WTC11 (cell line): Measurements from ENCODE around the gene ZMIZ1. TPM values are rescaled to one million over a fixed set of nuclear protein-coding genes. Genes with fewer than 3 reads are reported as not detected.

ENCODE experiments used
- ATAC-seq: fragments of 200-7000 bp; cut with Tn5 transposase; 2 replicates; pipeline ENCODE4 v1.10.0; 2021; ENCODE audit warnings: mild to moderate bottlenecking, moderate library complexity
- CTCF ChIA-PET: fragments of 300-600 bp; sonication (Branson Sonifier 250); formaldehyde crosslinking; loops from one replicate; lab custom pipeline; 2021; ENCODE audit warnings: antibody characterized with exemption; lab: Charles Lee
- POLR2A ChIA-PET: fragments of 350-600 bp; sonication (Branson Sonifier 250); formaldehyde crosslinking; loops from one replicate; lab custom pipeline; 2021; ENCODE audit warnings: antibody characterized with exemption; lab: Charles Lee
- DNase-seq: peaks from one replicate; pipeline ENCODE4 v3.0.0; 2021; ENCODE audit warnings: low spot score
- H3K27ac Mint-ChIP-seq: 2 replicates; pipeline ENCODE4 v1.8.0; 2021; ENCODE audit warnings: mixed read lengths
- H3K27me3 Mint-ChIP-seq: 2 replicates; pipeline ENCODE4 v1.8.0; 2021; ENCODE audit warnings: low read depth, mild to moderate bottlenecking, moderate library complexity, mixed read lengths
- H3K36me3 Mint-ChIP-seq: 2 replicates; pipeline ENCODE4 v1.8.0; 2021; ENCODE audit warnings: mixed read lengths
- H3K4me1 Mint-ChIP-seq: 2 replicates; pipeline ENCODE4 v1.8.0; 2022; ENCODE audit warnings: mixed read lengths
- H3K4me3 Mint-ChIP-seq: 2 replicates; pipeline ENCODE4 v1.8.0; 2021; ENCODE audit warnings: mild to moderate bottlenecking, moderate library complexity, mixed read lengths
- H3K9me3 Mint-ChIP-seq: 2 replicates; pipeline ENCODE4 v1.8.0; 2021; ENCODE audit warnings: mixed read lengths
- MYBL2 ChIP-seq: sonication (generic); formaldehyde crosslinking; IDR thresholded peaks from 2 replicates; pipeline ENCODE4 v1.8.1; 2023; ENCODE audit warnings: mild to moderate bottlenecking, moderate library complexity, missing genetic modification reagents
- NFYB ChIP-seq: sonication (generic); formaldehyde crosslinking; conservative IDR thresholded peaks from 2 replicates; pipeline ENCODE4 v1.8.0; 2022; ENCODE audit warnings: low read depth, missing genetic modification reagents
- ZBTB21 ChIP-seq: sonication (generic); formaldehyde crosslinking; IDR thresholded peaks from 2 replicates; pipeline ENCODE4 v1.8.1; 2023; ENCODE audit warnings: mild to moderate bottlenecking, missing genetic modification reagents, borderline replicate concordance
- ZNF416 ChIP-seq: fragments of 250-450 bp; sonication (Bioruptor Pico); IDR thresholded peaks from 2 replicates; pipeline ENCODE4 v1.9.0; 2021; ENCODE audit warnings: mild to moderate bottlenecking, inconsistent platforms
- total RNA-seq: library from RNA; stranded (reverse); gene quantifications from 3 replicates; pipeline ENCODE4 v1.2.3, GENCODE V29; 2021
- TF ChIP-seq, protein P1 (sequence below): sonication (generic); formaldehyde crosslinking; IDR thresholded peaks from 2 replicates; pipeline ENCODE4 v1.8.1; 2023; ENCODE audit warnings: mild to moderate bottlenecking, missing genetic modification reagents
- TF ChIP-seq, protein P2 (sequence below): sonication (generic); formaldehyde crosslinking; IDR thresholded peaks from 2 replicates; pipeline ENCODE4 v1.8.1; 2022; ENCODE audit warnings: low read depth, mild to moderate bottlenecking, moderate library complexity, missing genetic modification reagents, borderline replicate concordance
- TF ChIP-seq, protein P3 (sequence below): sonication (generic); formaldehyde crosslinking; IDR thresholded peaks from 2 replicates; pipeline ENCODE4 v1.8.0; 2023; ENCODE audit warnings: mild to moderate bottlenecking, missing genetic modification reagents
- TF ChIP-seq, protein P4 (sequence below): fragments of 250-450 bp; sonication (Bioruptor Pico); conservative IDR thresholded peaks from 2 replicates; pipeline ENCODE4 v1.9.0; 2021; ENCODE audit warnings: mild to moderate bottlenecking
- TF ChIP-seq, protein P5 (sequence below): sonication (generic); formaldehyde crosslinking; IDR thresholded peaks from 2 replicates; pipeline ENCODE4 v1.8.1; 2023; ENCODE audit warnings: mild to moderate bottlenecking, missing genetic modification reagents, moderate library complexity
- TF ChIP-seq, protein P6 (sequence below): fragments of 250-450 bp; sonication (Bioruptor Pico); IDR thresholded peaks from 2 replicates; pipeline ENCODE4 v1.9.0; 2021; ENCODE audit warnings: mild to moderate bottlenecking, borderline replicate concordance

Gene ZMIZ1
- total RNA-seq, 1 experiment from 2014 or later: 44.4 TPM

DNA sequence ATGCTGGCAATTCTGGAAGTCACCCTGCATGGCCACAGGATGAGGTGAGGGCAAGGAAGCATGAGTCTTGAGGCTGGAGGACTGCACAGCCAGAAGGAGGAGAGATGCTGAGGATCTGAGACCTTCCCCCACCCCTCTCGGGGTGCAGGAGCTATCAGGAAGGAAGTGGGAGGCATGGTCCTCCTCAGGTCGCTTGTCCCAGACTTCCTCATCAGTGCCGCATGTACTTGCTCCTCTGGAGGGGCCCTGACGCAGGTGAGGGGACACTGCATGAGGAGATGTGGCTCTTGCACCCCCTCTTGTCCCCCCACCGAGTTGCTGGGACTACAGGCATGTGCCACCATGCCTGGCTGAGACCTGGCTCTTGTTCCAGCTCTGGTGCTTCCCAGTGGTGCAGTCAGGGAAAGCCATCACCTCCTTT lies 5.7 kb upstream of the ZMIZ1 start:
- peaks cover 24% of the 10 kb centered on the region for H3K27me3 Mint-ChIP-seq
- ATAC-seq (no peak), DNase-seq (no peak)
- no peaks in the 10 kb centered on the region for H3K9me3 Mint-ChIP-seq
- no peak overlapping the region for H3K4me3 Mint-ChIP-seq
- POLR2A ChIA-PET: no interaction called here
- no peak overlapping the region for H3K27ac Mint-ChIP-seq
- no peak for TF ChIP-seq NFYB (CRISPR knock-in tag)
- TF ChIP-seq, protein P1, sequence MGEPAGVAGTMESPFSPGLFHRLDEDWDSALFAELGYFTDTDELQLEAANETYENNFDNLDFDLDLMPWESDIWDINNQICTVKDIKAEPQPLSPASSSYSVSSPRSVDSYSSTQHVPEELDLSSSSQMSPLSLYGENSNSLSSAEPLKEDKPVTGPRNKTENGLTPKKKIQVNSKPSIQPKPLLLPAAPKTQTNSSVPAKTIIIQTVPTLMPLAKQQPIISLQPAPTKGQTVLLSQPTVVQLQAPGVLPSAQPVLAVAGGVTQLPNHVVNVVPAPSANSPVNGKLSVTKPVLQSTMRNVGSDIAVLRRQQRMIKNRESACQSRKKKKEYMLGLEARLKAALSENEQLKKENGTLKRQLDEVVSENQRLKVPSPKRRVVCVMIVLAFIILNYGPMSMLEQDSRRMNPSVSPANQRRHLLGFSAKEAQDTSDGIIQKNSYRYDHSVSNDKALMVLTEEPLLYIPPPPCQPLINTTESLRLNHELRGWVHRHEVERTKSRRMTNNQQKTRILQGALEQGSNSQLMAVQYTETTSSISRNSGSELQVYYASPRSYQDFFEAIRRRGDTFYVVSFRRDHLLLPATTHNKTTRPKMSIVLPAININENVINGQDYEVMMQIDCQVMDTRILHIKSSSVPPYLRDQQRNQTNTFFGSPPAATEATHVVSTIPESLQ (CRISPR knock-in tag): no peak
- TF ChIP-seq MYBL2 (CRISPR knock-in tag): no peak
- TF ChIP-seq, protein P2, sequence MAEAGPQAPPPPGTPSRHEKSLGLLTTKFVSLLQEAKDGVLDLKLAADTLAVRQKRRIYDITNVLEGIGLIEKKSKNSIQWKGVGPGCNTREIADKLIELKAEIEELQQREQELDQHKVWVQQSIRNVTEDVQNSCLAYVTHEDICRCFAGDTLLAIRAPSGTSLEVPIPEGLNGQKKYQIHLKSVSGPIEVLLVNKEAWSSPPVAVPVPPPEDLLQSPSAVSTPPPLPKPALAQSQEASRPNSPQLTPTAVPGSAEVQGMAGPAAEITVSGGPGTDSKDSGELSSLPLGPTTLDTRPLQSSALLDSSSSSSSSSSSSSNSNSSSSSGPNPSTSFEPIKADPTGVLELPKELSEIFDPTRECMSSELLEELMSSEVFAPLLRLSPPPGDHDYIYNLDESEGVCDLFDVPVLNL (CRISPR knock-in tag): no peak
- no peak for TF ChIP-seq ZNF416
- TF ChIP-seq, protein P3, sequence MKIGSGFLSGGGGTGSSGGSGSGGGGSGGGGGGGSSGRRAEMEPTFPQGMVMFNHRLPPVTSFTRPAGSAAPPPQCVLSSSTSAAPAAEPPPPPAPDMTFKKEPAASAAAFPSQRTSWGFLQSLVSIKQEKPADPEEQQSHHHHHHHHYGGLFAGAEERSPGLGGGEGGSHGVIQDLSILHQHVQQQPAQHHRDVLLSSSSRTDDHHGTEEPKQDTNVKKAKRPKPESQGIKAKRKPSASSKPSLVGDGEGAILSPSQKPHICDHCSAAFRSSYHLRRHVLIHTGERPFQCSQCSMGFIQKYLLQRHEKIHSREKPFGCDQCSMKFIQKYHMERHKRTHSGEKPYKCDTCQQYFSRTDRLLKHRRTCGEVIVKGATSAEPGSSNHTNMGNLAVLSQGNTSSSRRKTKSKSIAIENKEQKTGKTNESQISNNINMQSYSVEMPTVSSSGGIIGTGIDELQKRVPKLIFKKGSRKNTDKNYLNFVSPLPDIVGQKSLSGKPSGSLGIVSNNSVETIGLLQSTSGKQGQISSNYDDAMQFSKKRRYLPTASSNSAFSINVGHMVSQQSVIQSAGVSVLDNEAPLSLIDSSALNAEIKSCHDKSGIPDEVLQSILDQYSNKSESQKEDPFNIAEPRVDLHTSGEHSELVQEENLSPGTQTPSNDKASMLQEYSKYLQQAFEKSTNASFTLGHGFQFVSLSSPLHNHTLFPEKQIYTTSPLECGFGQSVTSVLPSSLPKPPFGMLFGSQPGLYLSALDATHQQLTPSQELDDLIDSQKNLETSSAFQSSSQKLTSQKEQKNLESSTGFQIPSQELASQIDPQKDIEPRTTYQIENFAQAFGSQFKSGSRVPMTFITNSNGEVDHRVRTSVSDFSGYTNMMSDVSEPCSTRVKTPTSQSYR (CRISPR knock-in tag): no peak
- TF ChIP-seq, protein P4, sequence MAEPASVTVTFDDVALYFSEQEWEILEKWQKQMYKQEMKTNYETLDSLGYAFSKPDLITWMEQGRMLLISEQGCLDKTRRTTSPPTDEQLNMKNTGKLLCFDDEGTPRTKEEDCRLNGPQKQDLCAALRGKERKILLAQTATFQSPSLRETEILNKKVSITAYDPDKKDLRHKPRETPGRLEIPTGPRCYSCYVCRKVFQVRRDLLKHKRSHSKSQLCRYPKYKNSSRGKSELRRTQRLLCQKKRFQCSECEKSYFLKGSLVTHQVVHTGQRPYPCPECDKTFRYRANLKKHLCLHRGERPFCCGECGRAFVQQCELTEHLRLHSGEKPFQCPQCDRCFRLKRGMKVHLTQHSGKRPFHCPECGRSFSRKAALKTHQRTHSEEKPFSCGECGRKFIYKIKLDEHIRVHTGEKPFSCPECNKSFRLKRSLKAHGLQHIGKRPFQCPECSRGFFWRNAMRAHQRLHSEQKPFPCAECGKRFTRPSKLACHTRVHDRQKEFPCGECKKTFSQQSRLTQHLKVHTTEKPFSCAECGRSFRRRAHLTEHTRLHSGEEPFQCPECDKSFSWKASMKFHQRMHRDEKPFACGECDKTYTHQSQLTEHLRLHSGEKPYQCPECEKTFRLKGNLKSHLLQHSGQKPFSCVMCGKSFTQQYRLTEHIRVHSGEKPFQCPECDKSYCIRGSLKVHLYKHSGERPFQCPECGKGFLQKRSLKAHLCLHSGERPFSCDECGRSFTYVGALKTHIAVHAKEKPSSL (CRISPR knock-in tag): no peak
- no peak for TF ChIP-seq ZBTB21 (CRISPR knock-in tag)
- H3K4me1 Mint-ChIP-seq: peaks cover 19% of the 10 kb centered on the region
- CTCF ChIA-PET: interaction anchor here (1.9 kb wide), 1 partner anchor 11 kb away, joined by 6 read pairs; no protein-coding TSS in a partner anchor
- H3K36me3 Mint-ChIP-seq: no peaks in the 10 kb centered on the region

DNA sequence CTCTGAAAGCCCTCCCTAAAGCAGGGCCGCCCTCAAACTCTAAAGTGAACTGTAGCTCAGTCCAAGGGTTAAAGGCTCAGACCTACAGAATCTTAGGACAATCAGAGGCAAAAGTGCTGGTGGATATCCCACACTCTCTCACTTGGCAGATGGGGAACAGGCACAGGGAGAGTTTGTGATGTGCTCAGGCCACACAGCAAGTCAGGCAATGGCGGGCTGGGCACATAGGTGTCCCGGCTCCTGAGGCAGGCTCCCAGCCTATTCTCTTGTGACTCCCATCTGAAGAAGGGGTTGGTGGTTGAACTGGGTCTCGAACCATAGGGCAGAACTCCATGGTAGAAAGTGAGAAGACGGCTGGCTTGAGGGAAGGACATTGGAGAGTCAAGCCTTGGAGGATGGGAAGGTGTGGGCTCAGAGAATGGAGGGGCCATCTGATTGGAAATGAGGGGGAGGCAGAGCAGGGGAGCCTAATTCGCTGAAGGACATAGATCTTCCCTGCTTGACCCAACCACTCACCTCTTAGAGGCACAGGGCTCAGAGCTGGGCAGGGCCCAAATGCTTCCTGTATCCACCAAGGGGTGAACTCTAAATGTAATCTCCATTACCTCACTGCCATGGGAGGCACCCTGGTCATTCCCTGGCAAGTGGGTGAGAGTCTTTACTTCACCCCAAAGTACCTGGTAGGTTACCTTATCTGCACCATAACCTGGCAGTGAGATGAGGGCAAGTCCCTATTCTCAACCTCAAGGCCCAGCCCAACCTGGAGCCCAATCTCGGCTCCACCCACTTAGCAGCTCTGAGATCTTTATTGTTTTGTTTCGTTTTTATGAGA lies 4.9 kb upstream of the ZMIZ1 start:
- Mint-ChIP-seq H3K27me3 (peaks cover 19% of the 10 kb centered on the region), H3K4me3 (no peak overlapping the region), H3K9me3 (no peaks in the 10 kb centered on the region), H3K36me3 (no peaks in the 10 kb centered on the region), H3K27ac (no peak overlapping the region; the same call in 1 of the 2 replicates)
- CTCF ChIA-PET: interaction anchor here (1.9 kb wide), 1 partner anchor 12 kb away, joined by 6 read pairs; no protein-coding TSS in a partner anchor
- DNase-seq (no peak), ATAC-seq (no peak)
- TF ChIP-seq, protein P5, sequence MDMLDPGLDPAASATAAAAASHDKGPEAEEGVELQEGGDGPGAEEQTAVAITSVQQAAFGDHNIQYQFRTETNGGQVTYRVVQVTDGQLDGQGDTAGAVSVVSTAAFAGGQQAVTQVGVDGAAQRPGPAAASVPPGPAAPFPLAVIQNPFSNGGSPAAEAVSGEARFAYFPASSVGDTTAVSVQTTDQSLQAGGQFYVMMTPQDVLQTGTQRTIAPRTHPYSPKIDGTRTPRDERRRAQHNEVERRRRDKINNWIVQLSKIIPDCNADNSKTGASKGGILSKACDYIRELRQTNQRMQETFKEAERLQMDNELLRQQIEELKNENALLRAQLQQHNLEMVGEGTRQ: no peak
- TF ChIP-seq, protein P6, sequence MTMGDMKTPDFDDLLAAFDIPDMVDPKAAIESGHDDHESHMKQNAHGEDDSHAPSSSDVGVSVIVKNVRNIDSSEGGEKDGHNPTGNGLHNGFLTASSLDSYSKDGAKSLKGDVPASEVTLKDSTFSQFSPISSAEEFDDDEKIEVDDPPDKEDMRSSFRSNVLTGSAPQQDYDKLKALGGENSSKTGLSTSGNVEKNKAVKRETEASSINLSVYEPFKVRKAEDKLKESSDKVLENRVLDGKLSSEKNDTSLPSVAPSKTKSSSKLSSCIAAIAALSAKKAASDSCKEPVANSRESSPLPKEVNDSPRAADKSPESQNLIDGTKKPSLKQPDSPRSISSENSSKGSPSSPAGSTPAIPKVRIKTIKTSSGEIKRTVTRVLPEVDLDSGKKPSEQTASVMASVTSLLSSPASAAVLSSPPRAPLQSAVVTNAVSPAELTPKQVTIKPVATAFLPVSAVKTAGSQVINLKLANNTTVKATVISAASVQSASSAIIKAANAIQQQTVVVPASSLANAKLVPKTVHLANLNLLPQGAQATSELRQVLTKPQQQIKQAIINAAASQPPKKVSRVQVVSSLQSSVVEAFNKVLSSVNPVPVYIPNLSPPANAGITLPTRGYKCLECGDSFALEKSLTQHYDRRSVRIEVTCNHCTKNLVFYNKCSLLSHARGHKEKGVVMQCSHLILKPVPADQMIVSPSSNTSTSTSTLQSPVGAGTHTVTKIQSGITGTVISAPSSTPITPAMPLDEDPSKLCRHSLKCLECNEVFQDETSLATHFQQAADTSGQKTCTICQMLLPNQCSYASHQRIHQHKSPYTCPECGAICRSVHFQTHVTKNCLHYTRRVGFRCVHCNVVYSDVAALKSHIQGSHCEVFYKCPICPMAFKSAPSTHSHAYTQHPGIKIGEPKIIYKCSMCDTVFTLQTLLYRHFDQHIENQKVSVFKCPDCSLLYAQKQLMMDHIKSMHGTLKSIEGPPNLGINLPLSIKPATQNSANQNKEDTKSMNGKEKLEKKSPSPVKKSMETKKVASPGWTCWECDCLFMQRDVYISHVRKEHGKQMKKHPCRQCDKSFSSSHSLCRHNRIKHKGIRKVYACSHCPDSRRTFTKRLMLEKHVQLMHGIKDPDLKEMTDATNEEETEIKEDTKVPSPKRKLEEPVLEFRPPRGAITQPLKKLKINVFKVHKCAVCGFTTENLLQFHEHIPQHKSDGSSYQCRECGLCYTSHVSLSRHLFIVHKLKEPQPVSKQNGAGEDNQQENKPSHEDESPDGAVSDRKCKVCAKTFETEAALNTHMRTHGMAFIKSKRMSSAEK: no peak
- TF ChIP-seq, all 79 proteins: peak for 0
- POLR2A ChIA-PET: no interaction called here
- peaks cover 15% of the 10 kb centered on the region for H3K4me1 Mint-ChIP-seq
